ENCODE measurements around the gene SKOR2. TPM values are rescaled to one million over a fixed set of nuclear protein-coding genes. Genes with fewer than 3 reads are reported as not detected.
A peak's percentile ranks its signal among the peaks of the same experiment; 100 is the strongest.

The SKOR2 gene
- total RNA-seq, 1 donor from 2014 or later = not detected

- peak; percentile 20 for DNase-seq (ENCODE audit: low read depth)
Observed at GRCh38 chr18:47260120-47260923, 8.9 kb upstream of the SKOR2 start.

- DNase-seq (ENCODE audit: low read depth) = peak; percentile 27
Observed at GRCh38 chr18:47254341-47254939, 3.0 kb upstream of the SKOR2 start.

GRCh38 chr18:47253101-47253654, 1.7 kb upstream of the SKOR2 start:
- no peak for DNase-seq (ENCODE audit: low read depth)

- no peak for DNase-seq (ENCODE audit: low read depth)
Observed at GRCh38 chr18:47250391-47251046, 941 bp downstream of the SKOR2 start.

- no peak for DNase-seq (ENCODE audit: low read depth)
Observed at GRCh38 chr18:47249314-47249981, 2.0 kb downstream of the SKOR2 start.

GRCh38 chr18:47248604-47249313, 2.7 kb downstream of the SKOR2 start:
- DNase-seq (ENCODE audit: low read depth) = no peak

- DNase-seq (ENCODE audit: low read depth) = no peak
Observed at GRCh38 chr18:47248115-47248603, 3.3 kb downstream of the SKOR2 start.

GRCh38 chr18:47247416-47248114, 3.9 kb downstream of the SKOR2 start:
- DNase-seq (ENCODE audit: low read depth) = no peak

- DNase-seq (ENCODE audit: low read depth) = no peak
Observed at GRCh38 chr18:47247036-47247415, 4.4 kb downstream of the SKOR2 start.

GRCh38 chr18:47246027-47246971, 5.2 kb downstream of the SKOR2 start:
- no peak for DNase-seq (ENCODE audit: low read depth)

GRCh38 chr18:47244086-47244485, 7.4 kb downstream of the SKOR2 start:
- no peak for DNase-seq (ENCODE audit: low read depth)

- DNase-seq (ENCODE audit: low read depth) = no peak
Observed at GRCh38 chr18:47235096-47235495, 16.4 kb downstream of the SKOR2 start.

GRCh38 chr18:47226660-47227059, 24.8 kb downstream of the SKOR2 start:
- DNase-seq (ENCODE audit: low read depth) = no peak

GRCh38 chr18:47215554-47216138, 35.8 kb downstream of the SKOR2 start:
- DNase-seq (ENCODE audit: low read depth) = peak; percentile 63

- DNase-seq (ENCODE audit: low read depth) = peak; percentile 80
Observed at GRCh38 chr18:47209171-47209570, 42.3 kb downstream of the SKOR2 start.

GRCh38 chr18:47206945-47207637, 44.4 kb downstream of the SKOR2 start:
- no peak for DNase-seq (ENCODE audit: low read depth)

- peak; percentile 19 for DNase-seq (ENCODE audit: low read depth)
Observed at GRCh38 chr18:47204908-47205522, 46.4 kb downstream of the SKOR2 start.

Measured in renal cortical epithelial cell (primary cell).